Measurements from ENCODE around the gene HOXD11. TPM values are rescaled to one million over a fixed set of nuclear protein-coding genes. Genes with fewer than 3 reads are reported as not detected.

The HOXD11 gene
- total and polyA plus RNA-seq, 7 donors = not detected

DNA sequence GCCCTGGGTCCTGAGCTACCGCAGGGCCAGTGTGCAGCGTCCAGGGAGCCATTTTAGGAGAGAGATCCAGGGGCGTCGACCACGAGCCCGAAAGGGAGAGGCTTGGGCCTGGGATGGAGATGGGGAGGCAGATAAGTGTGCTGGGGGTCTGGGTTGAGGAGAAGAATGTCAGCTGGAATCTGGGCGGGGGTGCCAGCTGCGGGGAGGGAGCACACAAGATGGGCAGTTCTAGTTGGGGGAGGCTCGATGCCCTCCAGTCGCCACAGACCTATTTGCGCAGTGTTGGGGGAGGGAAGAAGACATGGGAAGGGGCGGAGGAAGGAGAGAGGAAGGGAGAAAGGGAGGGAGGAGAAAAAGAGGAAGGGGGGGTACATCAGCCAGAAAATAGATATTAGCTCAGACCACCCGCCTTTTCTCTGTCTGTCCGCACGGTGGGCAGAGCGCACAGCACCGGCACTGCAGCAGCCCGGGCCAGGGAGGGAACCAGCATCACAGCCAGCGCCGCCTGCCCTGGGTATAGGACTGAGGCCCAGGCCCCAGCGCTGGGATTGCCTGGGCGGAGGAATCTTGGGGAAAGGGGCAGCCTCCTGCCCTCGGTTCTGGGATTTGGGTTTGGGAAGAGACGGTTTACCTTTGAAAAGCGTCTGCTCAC, 1.9 kb upstream of the HOXD11 start:
- ATAC-seq = no peak
- H3K36me3 ChIP-seq (ENCODE audit: insufficient read depth in 1 of 2, low read depth in 1 of 2) = no peaks in the 10 kb centered on the region
- TF ChIP-seq, protein P1, sequence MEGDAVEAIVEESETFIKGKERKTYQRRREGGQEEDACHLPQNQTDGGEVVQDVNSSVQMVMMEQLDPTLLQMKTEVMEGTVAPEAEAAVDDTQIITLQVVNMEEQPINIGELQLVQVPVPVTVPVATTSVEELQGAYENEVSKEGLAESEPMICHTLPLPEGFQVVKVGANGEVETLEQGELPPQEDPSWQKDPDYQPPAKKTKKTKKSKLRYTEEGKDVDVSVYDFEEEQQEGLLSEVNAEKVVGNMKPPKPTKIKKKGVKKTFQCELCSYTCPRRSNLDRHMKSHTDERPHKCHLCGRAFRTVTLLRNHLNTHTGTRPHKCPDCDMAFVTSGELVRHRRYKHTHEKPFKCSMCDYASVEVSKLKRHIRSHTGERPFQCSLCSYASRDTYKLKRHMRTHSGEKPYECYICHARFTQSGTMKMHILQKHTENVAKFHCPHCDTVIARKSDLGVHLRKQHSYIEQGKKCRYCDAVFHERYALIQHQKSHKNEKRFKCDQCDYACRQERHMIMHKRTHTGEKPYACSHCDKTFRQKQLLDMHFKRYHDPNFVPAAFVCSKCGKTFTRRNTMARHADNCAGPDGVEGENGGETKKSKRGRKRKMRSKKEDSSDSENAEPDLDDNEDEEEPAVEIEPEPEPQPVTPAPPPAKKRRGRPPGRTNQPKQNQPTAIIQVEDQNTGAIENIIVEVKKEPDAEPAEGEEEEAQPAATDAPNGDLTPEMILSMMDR (IDR thresholded peaks at IDR 0.05) = no peak
- peaks cover 4 to 99% (median 73%) of the 10 kb centered on the region in 3 donors for H3K27me3 ChIP-seq (ENCODE audit: insufficient read depth in 3 of 3, low read length in 2 of 3)
- H3K27ac ChIP-seq = no peak overlapping the region
- intact Hi-C loops (cut with DNase I) = no loop called here
- no peak for DNase-seq
- WGBS, 3 donors = 12 to 27% (median 20%) methylated on average over 25 of the region's 25 CpGs
- peaks cover 14% of the 10 kb centered on the region for H3K4me1 ChIP-seq
- no peaks in the 10 kb centered on the region for H3K9me3 ChIP-seq
- H3K4me3 ChIP-seq = peak overlapping the region; percentile 11

DNA sequence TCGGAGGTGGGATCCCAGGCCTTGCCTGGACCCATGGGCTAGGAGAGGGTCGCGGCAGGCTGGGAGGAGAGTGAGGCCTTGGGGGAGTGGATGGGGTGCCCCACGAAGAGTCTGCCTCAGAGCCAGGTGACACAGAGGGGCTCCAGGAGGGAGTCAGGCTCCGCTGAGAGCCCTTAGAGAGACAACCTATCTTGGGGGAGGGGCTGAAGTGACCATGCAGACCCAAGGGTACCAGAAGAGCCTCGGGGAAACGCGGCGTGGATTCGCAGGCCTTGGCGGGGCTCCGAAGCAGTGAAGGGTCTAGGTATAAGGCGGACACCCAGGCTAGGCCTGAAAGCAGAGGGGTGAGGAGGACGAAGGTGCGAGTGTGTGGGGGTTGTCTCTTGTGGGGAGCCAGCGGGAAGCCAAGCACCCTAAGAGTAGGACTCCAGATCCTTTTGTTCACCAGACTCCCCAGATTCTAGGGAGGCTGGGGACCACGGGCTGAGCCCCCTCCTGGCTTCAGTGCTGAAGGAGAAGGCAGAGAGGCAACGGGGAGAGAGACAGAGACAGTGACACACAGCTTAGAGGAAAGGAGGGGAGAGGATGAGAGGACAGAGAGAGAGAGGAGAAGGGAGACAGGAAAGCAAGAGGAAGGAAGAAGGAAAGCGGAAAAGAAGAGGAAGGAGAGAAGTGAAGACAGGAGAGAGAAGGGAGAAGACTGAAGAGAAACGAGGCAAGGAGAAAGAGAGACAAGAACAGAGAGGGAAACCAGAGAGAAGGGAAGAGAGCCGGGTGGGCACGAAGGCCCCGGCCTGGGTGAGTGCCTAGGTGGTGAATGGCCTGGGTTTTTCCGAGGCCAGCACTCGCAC, 1.1 kb upstream of the HOXD11 start:
- TF ChIP-seq, protein P1 (IDR thresholded peaks at IDR 0.05) = no peak
- Histone ChIP-seq H3K27me3 (ENCODE audit: insufficient read depth in 3 of 3, low read length in 2 of 3) (peaks cover 4 to 99% (median 65%) of the 10 kb centered on the region in 3 donors), H3K36me3 (ENCODE audit: insufficient read depth in 1 of 2, low read depth in 1 of 2) (no peaks in the 10 kb centered on the region), H3K9me3 (no peaks in the 10 kb centered on the region), H3K4me1 (peaks cover 14% of the 10 kb centered on the region), H3K4me3 (peak overlapping the region; percentile 54), H3K27ac (no peak overlapping the region)
- 24 to 41% (median 34%) methylated on average over 25 of the region's 25 CpGs for WGBS, 3 donors
- ATAC-seq = no peak
- no peak for DNase-seq
- intact Hi-C loops (cut with DNase I) = no loop called here

DNA sequence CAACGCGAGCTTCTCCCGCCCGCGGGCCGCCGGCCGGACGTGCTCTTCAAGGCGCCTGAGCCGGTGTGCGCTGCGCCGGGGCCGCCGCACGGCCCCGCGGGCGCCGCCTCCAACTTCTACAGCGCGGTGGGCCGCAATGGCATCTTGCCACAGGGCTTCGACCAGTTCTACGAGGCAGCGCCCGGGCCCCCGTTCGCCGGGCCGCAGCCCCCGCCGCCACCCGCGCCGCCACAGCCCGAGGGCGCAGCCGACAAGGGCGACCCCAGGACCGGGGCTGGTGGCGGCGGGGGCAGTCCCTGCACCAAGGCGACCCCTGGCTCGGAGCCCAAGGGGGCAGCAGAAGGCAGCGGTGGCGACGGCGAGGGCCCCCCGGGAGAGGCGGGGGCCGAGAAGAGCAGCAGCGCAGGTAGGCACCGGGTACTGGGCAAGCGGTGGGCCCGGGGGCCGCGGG, 676 bp downstream of the HOXD11 start:
- peaks cover 4 to 99% (median 68%) of the 10 kb centered on the region in 3 donors for H3K27me3 ChIP-seq (ENCODE audit: insufficient read depth in 3 of 3, low read length in 2 of 3)
- 1 to 4% (median 3%) methylated on average over 25 to 59 of the region's 59 CpGs for WGBS, 3 donors
- no peak for DNase-seq
- intact Hi-C loops (cut with DNase I) = no loop called here
- no peak overlapping the region for H3K27ac ChIP-seq
- ATAC-seq = no peak
- H3K4me1 ChIP-seq = peaks cover 14% of the 10 kb centered on the region
- TF ChIP-seq, protein P1 (IDR thresholded peaks at IDR 0.05) = no peak
- no peaks in the 10 kb centered on the region for H3K36me3 ChIP-seq (ENCODE audit: insufficient read depth in 1 of 2, low read depth in 1 of 2)
- no peak overlapping the region for H3K4me3 ChIP-seq
- H3K9me3 ChIP-seq = no peaks in the 10 kb centered on the region

DNA sequence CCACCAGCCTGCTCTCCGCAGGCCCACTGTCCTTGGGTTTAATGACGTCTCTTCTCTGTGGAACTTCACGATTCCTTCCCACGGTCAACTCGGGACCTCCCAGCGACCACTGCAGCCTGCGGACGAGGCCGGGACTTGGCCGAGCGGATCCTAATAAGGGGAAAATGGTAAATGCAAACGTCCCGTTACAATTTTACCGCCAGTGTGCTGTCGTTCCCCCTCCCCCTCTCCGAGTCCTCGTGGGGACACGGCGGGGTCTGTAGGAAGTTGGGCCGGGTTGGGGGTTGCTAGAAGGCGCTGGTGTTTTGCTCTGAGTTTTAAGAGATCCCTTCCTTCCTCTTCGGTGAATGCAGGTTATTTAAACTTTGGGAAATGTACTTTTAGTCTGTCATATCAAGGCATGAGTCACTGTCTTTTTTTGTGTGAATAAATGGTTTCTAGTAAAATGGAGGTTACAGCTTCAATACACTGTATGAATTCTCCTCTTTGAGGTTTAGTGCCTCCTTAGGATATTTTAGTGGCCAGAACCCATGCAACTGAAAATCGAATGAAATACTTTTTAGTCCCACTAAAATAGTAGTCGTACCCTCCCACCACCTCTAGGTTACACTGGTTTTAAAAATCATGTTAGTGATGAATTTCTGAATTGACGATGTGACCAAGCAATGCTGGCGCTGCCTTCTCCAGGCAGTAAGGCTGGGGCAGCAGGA, 2.3 kb downstream of the HOXD11 start:
- H3K27ac ChIP-seq = no peak overlapping the region
- intact Hi-C loops (cut with DNase I) = no loop called here
- WGBS, 3 donors = 21 to 26% (median 22%) methylated on average over 26 of the region's 26 CpGs
- TF ChIP-seq, protein P1 (IDR thresholded peaks at IDR 0.05) = no peak
- H3K9me3 ChIP-seq = no peaks in the 10 kb centered on the region
- peaks cover 2 to 99% (median 70%) of the 10 kb centered on the region in 3 donors for H3K27me3 ChIP-seq (ENCODE audit: insufficient read depth in 3 of 3, low read length in 2 of 3)
- H3K36me3 ChIP-seq (ENCODE audit: insufficient read depth in 1 of 2, low read depth in 1 of 2) = no peaks in the 10 kb centered on the region
- no peak overlapping the region for H3K4me3 ChIP-seq
- DNase-seq (no peak), ATAC-seq (no peak)
- H3K4me1 ChIP-seq = peaks cover 9% of the 10 kb centered on the region

Data from psoas muscle (tissue), 8 donors.